Ascending aorta (tissue), 2 donors: ENCODE results near the gene ANXA3. TPM values are rescaled to one million over a fixed set of nuclear protein-coding genes. Genes with fewer than 3 reads are reported as not detected.

Source experiments
- DNase-seq, 2 donors: peaks; one replicate each; pipeline ENCODE4 v3.0.0-alpha.2; 2019; ENCODE audit warnings: low spot score in 2 of 2
- H3K27ac ChIP-seq, 2 donors: fragments of 200-600 bp; sonication (generic); one replicate each; pipeline ENCODE4 v1.5.1; 2016 to 2017; ENCODE audit warnings: mild to moderate bottlenecking in 1 of 2
- H3K27me3 ChIP-seq: fragments of 200-600 bp; sonication (generic); one replicate; pipeline ENCODE4 v1.5.1; 2017
- H3K36me3 ChIP-seq, 2 donors: fragments of 200-600 bp; sonication (generic); one replicate each; pipeline ENCODE4 v1.5.1; 2016
- H3K4me1 ChIP-seq, 2 donors: fragments of 200-600 bp; sonication (generic); one replicate each; pipeline ENCODE4 v1.5.1; 2016 to 2017; ENCODE audit warnings: mild to moderate bottlenecking in 1 of 2
- H3K4me3 ChIP-seq, 2 donors: fragments of 200-600 bp; sonication (generic); one replicate each; pipeline ENCODE4 v1.5.1; 2016 to 2017; ENCODE audit warnings: mild to moderate bottlenecking in 1 of 2
- H3K9me3 ChIP-seq, 2 donors: fragments of 200-600 bp; sonication (generic); one replicate each; pipeline ENCODE4 v1.5.1; 2016
- intact Hi-C: fragments of 100-400 bp; cut with DNase I; formaldehyde crosslinking; loops from one replicate; pipeline ENCODE4 v1.15.1; 2023
- total RNA-seq: library from RNA; depleted of rRNA; stranded (reverse); fragments of >200 nt; gene quantifications from one replicate; pipeline ENCODE4 v1.1.0, GENCODE V29; 2016
- TF ChIP-seq, protein P1 (sequence below), 3 experiments: fragments of 200-600 bp in 2 of 3; fragments of 450-650 bp in 1 of 3; sonication (generic) in 2 of 3; IDR thresholded peaks; one replicate each; pipeline ENCODE4 v1.5.1; 2016 to 2019; ENCODE audit warnings: antibody characterized with exemption in 3 of 3, mild to moderate bottlenecking in 1 of 3, moderate library complexity in 1 of 3

ANXA3 gene
- total RNA-seq, 1 donor from 2014 or later, result 5.5 TPM

DNA sequence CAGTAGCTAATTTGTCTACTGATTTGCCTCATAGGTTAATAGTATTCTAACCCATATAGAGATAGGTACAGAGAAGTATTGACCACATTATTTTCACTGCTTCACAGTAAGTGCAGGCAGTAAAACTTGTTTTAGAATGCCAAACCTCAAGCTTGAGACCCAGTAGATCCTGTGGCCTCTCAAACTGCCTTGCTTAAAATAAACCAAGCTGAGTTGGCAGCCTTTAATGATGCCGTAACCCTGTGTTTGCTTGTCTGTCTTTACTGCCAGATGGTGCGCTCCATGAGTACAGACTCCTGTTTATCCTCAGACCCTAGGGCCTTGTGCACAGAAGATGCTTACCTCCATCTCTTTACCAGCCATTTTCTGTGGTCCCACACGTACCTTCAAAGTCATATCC, 50.8 kb downstream of the ANXA3 start:
- Histone ChIP-seq H3K27me3 (no peaks in the 10 kb centered on the region), H3K36me3 (no peaks in the 10 kb centered on the region), H3K4me3 (no peak overlapping the region), H3K9me3 (no peaks in the 10 kb centered on the region), H3K4me1 (no peaks in the 10 kb centered on the region), H3K27ac (no peak overlapping the region)
- TF ChIP-seq, protein P1, sequence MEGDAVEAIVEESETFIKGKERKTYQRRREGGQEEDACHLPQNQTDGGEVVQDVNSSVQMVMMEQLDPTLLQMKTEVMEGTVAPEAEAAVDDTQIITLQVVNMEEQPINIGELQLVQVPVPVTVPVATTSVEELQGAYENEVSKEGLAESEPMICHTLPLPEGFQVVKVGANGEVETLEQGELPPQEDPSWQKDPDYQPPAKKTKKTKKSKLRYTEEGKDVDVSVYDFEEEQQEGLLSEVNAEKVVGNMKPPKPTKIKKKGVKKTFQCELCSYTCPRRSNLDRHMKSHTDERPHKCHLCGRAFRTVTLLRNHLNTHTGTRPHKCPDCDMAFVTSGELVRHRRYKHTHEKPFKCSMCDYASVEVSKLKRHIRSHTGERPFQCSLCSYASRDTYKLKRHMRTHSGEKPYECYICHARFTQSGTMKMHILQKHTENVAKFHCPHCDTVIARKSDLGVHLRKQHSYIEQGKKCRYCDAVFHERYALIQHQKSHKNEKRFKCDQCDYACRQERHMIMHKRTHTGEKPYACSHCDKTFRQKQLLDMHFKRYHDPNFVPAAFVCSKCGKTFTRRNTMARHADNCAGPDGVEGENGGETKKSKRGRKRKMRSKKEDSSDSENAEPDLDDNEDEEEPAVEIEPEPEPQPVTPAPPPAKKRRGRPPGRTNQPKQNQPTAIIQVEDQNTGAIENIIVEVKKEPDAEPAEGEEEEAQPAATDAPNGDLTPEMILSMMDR (IDR thresholded peaks at IDR 0.05), result no peak
- no peak for DNase-seq
- intact Hi-C loops, result no loop called here

DNA sequence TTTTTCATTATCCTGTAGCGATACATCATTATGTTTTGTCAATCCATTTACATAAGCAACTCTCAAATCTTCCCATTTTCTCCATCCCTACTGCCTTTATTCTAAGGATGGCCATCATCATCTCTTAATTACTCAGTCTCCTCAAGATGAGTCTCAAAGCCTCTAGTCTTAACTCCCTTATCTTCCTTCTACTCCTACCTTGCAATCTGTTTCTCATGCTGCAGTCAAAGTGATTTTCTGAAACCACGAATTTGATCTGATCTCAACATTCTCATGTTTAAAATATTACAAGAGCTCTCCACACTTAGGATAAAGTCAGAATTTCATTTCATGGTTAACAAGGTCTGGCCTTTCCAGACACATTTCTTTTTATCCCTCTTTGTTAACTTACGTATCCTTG, 51.8 kb downstream of the ANXA3 start:
- no peak for DNase-seq
- H3K27me3 ChIP-seq, result no peaks in the 10 kb centered on the region
- TF ChIP-seq, protein P1 (IDR thresholded peaks at IDR 0.05), result no peak
- no peak overlapping the region for H3K4me3 ChIP-seq
- no peaks in the 10 kb centered on the region for H3K9me3 ChIP-seq
- no peaks in the 10 kb centered on the region for H3K36me3 ChIP-seq
- no peaks in the 10 kb centered on the region for H3K4me1 ChIP-seq
- H3K27ac ChIP-seq, result no peak overlapping the region
- intact Hi-C loops, result no loop called here

DNA sequence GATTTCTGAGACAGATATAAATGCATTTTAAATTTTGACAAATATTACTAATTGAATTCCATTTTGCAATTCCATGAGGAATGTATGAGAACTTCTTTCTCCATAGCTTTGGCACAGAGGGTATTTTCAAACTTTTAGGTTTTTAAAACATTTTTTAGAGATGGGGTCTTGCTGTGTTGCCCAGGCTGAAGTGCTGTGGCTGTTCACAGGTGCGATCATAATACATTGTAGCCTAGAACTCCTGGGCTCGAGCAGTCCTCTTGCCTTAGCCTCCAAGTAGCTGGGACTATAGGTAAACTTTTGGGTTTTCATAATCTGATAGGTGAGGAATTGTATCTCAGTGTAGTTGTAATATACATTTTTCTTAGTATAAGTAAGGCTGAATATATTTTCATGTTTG, 53.4 kb downstream of the ANXA3 start:
- Histone ChIP-seq H3K4me1 (no peaks in the 10 kb centered on the region), H3K27me3 (no peaks in the 10 kb centered on the region), H3K9me3 (no peaks in the 10 kb centered on the region), H3K4me3 (no peak overlapping the region), H3K36me3 (no peaks in the 10 kb centered on the region), H3K27ac (no peak overlapping the region)
- intact Hi-C loops, result no loop called here
- no peak for DNase-seq
- TF ChIP-seq, protein P1 (IDR thresholded peaks at IDR 0.05), result no peak

DNA sequence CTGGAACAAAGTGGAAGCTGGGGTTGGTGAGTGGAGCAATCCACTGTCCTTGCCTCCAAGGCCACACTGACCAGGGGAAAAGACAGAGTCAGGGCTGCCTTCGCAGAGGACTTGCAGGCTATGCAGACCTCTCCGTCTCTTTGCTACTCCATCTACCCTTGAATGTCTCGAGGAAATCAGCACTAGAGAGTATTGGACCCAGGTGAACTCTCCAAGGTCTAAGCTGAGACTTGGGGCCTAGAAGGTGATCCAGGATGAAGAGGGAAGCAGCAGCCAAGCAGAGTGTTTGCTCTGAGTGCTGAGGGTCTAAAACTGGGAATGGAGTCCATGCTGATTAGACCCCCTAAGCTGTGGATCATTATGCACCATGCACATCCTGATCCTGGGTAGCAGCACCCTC, 54.5 kb downstream of the ANXA3 start:
- no peak for DNase-seq
- TF ChIP-seq, protein P1 (IDR thresholded peaks at IDR 0.05), result no peak

DNA sequence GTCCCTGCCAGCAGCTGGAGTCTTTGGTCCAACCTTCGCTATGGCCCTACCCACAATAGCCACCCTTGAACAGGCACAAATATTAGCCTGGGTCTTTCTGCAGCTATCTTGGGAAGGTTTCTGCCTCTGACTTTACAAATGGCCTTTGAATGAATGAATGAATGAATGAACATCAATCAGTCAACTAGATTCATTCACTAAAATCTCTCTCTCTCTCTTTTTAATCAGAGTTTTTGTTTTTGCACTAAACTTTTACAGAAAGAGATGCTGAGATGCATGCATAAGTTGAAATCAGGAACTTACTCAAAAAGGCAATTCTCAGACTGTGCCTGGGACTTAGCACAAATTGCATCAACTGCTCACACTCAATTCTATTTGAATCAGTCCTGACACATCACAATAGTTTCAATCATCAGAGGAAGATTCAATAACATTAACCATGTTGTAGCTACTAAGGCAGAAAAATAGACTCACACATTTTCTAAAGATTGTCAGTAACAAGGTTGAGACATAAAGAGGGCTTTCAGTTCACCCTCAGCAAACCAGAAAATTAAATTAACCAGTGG, 55.0 kb downstream of the ANXA3 start:
- intact Hi-C loops, result no loop called here
- DNase-seq, result no peak
- H3K36me3 ChIP-seq, result no peaks in the 10 kb centered on the region
- no peak overlapping the region for H3K4me3 ChIP-seq
- H3K9me3 ChIP-seq, result no peaks in the 10 kb centered on the region
- no peaks in the 10 kb centered on the region for H3K27me3 ChIP-seq
- TF ChIP-seq, protein P1 (IDR thresholded peaks at IDR 0.05), result no peak
- no peak overlapping the region for H3K27ac ChIP-seq
- H3K4me1 ChIP-seq, result no peaks in the 10 kb centered on the region

More for the DNA sequence above, 54.5 kb downstream of the ANXA3 start:
- intact Hi-C loops, result no loop called here
- no peaks in the 10 kb centered on the region for H3K36me3 ChIP-seq
- H3K9me3 ChIP-seq, result no peaks in the 10 kb centered on the region
- no peaks in the 10 kb centered on the region for H3K27me3 ChIP-seq
- H3K27ac ChIP-seq, result no peak overlapping the region
- no peak overlapping the region for H3K4me3 ChIP-seq
- no peaks in the 10 kb centered on the region for H3K4me1 ChIP-seq

DNA sequence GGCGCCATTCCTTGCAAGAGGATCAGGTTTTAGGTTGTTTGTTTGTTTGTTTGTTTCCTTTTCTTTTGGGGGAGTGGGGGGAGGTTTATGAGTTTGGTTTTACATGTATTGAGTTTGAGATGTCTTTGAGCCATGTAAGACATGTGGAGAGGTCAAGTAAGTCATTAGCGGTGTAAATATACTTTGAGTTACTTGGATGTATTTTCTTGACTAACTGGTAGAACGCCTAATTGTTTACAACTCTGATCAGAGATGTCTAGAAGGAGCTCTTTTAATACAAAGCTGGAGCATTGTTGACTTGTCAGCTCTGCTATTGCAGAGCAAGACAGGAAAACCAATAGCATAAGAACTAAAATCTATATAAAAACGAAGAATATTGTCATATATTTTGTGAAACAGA, 57.1 kb downstream of the ANXA3 start:
- no peaks in the 10 kb centered on the region for H3K4me1 ChIP-seq
- intact Hi-C loops, result no loop called here
- no peaks in the 10 kb centered on the region for H3K9me3 ChIP-seq
- TF ChIP-seq, protein P1 (IDR thresholded peaks at IDR 0.05), result no peak
- H3K36me3 ChIP-seq, result no peaks in the 10 kb centered on the region
- no peaks in the 10 kb centered on the region for H3K27me3 ChIP-seq
- H3K27ac ChIP-seq, result no peak overlapping the region
- no peak for DNase-seq
- no peak overlapping the region for H3K4me3 ChIP-seq
